Colon (tissue), 2 donors: ENCODE data around the gene THRB.
"Not testable (repeated sequence)": the region's sequence is repeated elsewhere in the genome, so short reads cannot be mapped to it uniquely, and the experiment has no call there.

Experiments used
- FAIRE-seq: peaks from 2 replicates; lab custom pipeline; 2012; peaks lifted over from hg19 to GRCh38; lab: Jason Lieb, UNC
- donor health status: control.
- donor health status: control.

THRB gene

GRCh38 chr3:24446032-24446431 is 48.6 kb downstream of the THRB start:
- no peak for FAIRE-seq

- peak; percentile 28 for FAIRE-seq
Observed at GRCh38 chr3:24443476-24443875, 51.2 kb downstream of the THRB start.

GRCh38 chr3:24440760-24441464 is 53.7 kb downstream of the THRB start:
- FAIRE-seq = no peak

- FAIRE-seq = no peak
Observed at GRCh38 chr3:24439021-24439420, 55.6 kb downstream of the THRB start.

DNA sequence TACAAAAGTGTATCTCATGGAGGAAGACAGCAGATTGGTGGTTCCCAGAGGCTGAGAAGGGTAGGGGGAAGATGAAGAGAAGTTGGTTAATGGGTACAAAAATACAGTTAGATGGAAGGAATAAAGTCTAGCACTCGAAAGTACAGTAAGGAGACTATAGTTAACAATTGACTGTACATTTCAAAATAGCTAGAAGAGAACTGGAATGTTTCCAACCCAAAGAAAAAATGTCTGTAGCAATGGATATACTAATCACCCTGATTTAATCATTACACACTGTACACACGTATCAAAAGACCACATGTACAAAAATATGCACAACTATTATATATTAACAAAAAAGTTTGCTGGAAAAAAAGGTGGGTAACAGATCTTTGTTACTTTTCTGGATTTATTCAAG is 57.3 kb downstream of the THRB start:
- no peak for FAIRE-seq

- FAIRE-seq = no peak
Observed at GRCh38 chr3:24435584-24435983, 59.1 kb downstream of the THRB start.

- FAIRE-seq = no peak
Observed at GRCh38 chr3:24434651-24435050, 60.0 kb downstream of the THRB start.

DNA sequence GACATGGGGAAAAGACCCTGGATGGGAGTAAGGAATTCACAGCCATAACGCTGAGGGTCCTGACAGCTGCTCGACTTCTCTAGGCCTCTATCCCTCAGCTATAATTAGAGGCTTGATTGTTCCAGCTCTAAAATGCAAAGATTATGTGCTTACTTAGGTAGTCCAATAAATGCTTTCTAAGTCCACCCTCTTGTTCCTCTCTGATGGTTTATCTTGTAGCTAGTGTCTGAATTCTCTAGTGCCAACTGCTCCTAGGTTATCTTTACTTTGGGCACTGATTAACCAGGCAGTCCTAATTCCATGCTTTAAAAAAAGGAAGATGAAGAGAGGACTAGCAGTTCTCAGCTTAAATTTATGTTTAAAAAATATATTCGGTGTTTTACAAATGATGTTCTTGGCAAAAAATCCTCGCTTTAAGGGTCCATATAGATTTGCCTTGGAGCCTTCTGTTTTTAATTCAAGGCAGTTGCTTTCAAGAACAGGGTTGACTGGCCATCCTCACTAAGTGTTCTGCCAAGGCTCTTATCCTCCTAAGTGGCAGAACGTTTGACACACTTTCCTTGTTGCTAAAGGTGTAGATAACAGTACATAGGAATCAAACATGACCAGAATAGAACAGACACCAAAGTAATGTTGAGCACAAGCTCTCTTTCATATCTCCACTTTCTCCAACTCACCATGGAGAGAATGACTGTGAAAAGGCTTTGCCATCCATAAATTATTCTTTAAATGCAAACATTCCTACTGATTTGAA is 60.6 kb downstream of the THRB start:
- FAIRE-seq = no peak

- no peak for FAIRE-seq
Observed at GRCh38 chr3:24432989-24433388, 61.7 kb downstream of the THRB start.

DNA sequence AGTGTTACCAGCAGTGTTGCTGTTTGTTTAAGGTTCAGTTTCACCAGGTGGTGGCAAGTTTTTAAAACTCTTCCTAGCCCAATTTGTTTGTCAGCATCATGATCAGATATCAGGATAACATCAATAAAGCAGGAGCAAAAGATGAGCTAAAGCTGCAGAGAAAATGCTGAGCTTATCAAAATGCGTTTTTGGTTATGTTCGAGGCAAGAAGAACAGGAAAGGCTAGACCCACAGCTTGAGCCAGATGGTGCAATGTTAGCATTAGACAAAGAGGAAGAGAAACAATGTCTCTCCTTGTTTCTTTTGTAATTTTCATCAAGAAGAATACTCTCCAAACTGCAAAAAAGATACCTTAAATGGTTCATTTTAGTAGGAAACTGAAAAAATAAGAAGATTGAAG is 66.2 kb downstream of the THRB start:
- no peak for FAIRE-seq

DNA sequence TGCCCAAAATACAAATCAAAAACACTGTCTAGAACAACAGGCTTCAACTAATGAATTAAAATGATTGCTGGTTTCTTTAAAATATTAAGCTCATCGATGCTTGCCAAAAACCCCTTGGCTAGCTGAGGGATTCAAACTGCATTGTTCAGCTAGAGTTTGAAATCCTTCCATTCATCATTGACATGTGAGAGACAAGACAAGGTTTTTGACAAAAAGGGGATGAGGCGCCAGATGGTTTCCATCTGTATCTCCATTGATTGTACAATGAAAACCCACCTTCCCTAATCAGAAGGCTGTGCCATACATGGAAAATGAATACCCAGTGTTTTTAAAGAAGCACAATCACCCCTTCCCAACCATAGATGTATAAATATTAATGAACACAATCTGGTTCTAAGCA is 67.8 kb downstream of the THRB start:
- no peak for FAIRE-seq

DNA sequence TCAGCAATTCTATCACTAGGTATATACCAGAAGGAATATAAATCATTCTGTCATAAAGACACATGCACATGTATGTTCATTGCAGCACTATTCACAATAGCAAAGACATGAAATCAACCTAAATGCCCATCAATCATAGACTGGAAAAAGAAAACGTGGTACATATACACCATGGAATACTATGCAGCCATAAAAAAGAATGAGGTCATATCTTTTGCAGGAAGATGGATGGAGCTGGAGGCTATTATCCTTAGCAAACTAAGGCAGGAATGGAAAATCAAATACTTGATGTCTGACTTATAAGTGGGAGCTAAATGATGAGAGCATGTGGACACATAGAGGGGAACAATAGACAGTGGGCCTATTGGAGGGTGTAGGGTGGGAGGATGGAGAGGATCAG is 73.8 kb downstream of the THRB start:
- FAIRE-seq = not testable (repeated sequence)

- FAIRE-seq = no peak
Observed at GRCh38 chr3:24420224-24420623, 74.4 kb downstream of the THRB start.

GRCh38 chr3:24419067-24419791 is 75.4 kb downstream of the THRB start:
- no peak for FAIRE-seq

DNA sequence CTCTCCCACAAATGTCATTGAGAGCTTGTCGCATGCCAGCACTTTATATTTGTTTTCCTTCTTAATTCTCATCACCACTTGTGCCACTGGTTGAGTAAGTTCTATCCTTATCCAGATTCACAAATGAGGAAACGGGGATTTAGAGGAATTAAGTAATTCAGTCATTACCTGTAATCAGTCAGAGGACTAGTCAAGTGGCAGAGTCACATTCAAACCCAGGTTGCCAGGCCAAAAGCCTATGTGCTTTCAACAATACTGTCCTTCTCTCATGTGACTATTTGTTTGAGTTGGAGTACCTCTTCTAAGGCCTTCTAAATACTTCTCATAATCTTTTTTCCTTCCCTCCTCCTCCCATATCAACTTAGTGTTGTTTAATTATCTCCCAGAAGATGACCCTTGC is 76.9 kb downstream of the THRB start:
- FAIRE-seq = no peak

GRCh38 chr3:24416224-24416623 is 78.4 kb downstream of the THRB start:
- FAIRE-seq = no peak

- no peak for FAIRE-seq
Observed at GRCh38 chr3:24415824-24416223, 78.8 kb downstream of the THRB start.

DNA sequence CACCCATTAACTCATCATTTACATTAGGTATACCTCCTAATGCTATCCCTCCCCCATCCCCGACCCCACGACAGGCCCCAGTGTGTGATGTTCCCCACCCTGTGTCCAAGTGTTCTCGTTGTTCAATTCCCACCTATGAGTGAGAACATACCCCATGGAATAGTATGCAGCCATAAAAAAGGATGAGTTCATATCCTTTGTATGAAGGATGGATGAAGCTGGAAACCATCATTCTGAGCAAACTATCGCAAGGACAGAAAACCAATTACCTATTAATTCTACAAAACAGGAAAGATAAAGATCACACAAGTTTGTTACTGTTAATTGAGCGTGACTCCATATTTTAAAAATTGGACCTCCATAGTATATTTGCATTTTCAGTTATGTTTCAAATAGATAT is 81.0 kb downstream of the THRB start:
- FAIRE-seq = not testable (repeated sequence)

- FAIRE-seq = no peak
Observed at GRCh38 chr3:24410860-24411259, 83.8 kb downstream of the THRB start.

DNA sequence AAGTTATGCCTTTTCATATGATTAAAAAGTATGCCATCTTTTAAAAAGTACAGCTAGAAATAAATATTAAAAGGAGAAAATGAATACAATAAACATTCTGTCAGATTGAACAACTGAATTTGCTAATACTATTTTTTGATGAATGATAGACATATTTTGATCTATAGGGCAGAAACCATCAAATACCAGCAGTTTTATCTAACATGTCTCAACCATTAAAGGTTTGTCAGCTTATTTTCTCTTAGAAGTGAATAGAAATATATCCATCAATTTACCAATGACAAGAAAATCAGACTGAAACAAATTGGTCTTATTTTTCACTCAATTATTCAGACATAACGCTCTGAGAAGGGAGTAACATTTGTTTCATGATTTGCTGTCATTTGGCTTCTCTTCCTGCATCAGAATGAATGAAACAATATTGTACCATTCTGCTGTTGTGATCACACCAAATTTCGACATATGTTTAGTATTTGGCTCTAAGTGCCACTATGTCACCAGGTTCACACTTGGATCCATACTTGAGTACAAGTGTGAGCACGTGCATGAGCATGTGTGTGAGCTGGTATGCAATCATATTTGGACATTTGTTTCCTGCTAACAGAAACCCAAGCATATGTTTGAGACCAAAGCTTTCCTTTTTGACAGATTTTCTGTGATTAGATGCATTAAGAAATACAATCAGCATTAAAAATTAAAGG is 86.5 kb downstream of the THRB start:
- no peak for FAIRE-seq

GRCh38 chr3:24406900-24407299 is 87.8 kb downstream of the THRB start:
- FAIRE-seq = no peak

- FAIRE-seq = no peak
Observed at GRCh38 chr3:24405057-24405456, 89.6 kb downstream of the THRB start.

GRCh38 chr3:24401811-24402185 is 92.9 kb downstream of the THRB start:
- no peak for FAIRE-seq
